Hepatocyte (in vitro differentiated cells): Measurements from ENCODE around the gene KIRREL3.

Experiments used
- EZH2 ChIP-seq: fragments of 200-600 bp; sonication (generic); IDR thresholded peaks from 2 replicates; pipeline ENCODE4 v1.6.1; 2016; ENCODE audit warnings: antibody characterized with exemption, mild to moderate bottlenecking, borderline replicate concordance
- TF ChIP-seq, protein P1 (sequence below): fragments of 200-600 bp; sonication (generic); IDR thresholded peaks from 2 replicates; pipeline ENCODE4 v1.5.1; 2016; ENCODE audit warnings: antibody characterized with exemption, mild to moderate bottlenecking; ENCODE audit not compliant: poor library complexity

GRCh38 chr11:126533560-126533959, 467.0 kb downstream of the KIRREL3 start:
- TF ChIP-seq, protein P1, sequence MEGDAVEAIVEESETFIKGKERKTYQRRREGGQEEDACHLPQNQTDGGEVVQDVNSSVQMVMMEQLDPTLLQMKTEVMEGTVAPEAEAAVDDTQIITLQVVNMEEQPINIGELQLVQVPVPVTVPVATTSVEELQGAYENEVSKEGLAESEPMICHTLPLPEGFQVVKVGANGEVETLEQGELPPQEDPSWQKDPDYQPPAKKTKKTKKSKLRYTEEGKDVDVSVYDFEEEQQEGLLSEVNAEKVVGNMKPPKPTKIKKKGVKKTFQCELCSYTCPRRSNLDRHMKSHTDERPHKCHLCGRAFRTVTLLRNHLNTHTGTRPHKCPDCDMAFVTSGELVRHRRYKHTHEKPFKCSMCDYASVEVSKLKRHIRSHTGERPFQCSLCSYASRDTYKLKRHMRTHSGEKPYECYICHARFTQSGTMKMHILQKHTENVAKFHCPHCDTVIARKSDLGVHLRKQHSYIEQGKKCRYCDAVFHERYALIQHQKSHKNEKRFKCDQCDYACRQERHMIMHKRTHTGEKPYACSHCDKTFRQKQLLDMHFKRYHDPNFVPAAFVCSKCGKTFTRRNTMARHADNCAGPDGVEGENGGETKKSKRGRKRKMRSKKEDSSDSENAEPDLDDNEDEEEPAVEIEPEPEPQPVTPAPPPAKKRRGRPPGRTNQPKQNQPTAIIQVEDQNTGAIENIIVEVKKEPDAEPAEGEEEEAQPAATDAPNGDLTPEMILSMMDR: no peak
- TF ChIP-seq EZH2: no peak
